Loucy (cell line): ENCODE results near the gene PPP1R9B.

Source experiments
- EZH2phosphoT487 ChIP-seq: fragments of 200-600 bp; IDR thresholded peaks from 2 replicates; pipeline ENCODE4 v1.6.1; 2018; ENCODE audit warnings: antibody characterized with exemption, mild to moderate bottlenecking, moderate library complexity, borderline replicate concordance
- TF ChIP-seq, protein P1 (sequence below): fragments of 200-600 bp; sonication (generic); conservative IDR thresholded peaks from 2 replicates; pipeline ENCODE4 v1.5.1; 2014; ENCODE audit warnings: mild to moderate bottlenecking, antibody characterized with exemption, low read length

DNA sequence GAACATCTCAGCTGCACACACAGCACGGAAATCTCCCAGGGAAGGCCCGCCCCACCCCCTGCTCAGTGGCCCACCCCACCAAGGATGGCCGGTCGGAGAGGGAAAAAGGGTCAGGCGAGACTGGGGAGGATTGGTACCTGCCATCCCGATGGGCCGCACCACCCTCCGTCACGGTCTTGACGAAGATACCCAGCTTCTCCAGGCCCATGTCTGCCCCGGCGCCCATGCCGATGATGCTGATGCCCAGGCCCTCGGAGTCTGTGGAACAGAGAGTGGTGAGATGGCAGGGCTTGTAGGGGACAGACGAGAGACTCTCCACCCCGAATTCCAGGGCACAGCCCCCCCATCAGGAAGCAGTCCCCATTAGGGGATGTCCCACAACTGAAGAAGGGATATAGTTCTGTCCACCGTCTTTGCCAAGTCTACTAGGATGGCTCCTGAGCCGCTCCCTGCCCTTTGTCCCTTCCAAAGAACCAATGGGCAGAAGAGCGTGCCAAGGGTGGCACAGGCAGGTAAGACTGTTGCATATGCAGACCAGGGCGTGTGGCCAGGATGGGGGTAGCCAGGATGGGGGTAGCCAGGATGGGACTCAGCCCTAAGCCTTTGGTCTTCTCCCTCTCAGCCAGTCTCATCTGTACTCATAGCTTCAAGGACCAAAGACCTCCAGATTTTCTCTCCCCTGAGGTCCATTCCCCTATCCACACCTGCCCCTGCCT, 6.9 kb downstream of the PPP1R9B start:
- TF ChIP-seq, protein P1, sequence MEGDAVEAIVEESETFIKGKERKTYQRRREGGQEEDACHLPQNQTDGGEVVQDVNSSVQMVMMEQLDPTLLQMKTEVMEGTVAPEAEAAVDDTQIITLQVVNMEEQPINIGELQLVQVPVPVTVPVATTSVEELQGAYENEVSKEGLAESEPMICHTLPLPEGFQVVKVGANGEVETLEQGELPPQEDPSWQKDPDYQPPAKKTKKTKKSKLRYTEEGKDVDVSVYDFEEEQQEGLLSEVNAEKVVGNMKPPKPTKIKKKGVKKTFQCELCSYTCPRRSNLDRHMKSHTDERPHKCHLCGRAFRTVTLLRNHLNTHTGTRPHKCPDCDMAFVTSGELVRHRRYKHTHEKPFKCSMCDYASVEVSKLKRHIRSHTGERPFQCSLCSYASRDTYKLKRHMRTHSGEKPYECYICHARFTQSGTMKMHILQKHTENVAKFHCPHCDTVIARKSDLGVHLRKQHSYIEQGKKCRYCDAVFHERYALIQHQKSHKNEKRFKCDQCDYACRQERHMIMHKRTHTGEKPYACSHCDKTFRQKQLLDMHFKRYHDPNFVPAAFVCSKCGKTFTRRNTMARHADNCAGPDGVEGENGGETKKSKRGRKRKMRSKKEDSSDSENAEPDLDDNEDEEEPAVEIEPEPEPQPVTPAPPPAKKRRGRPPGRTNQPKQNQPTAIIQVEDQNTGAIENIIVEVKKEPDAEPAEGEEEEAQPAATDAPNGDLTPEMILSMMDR = no peak
- no peak for TF ChIP-seq EZH2phosphoT487
